GM19463 (cell line): ENCODE results near the gene BAZ1A.

ENCODE experiments used
- ATAC-seq: cut with Tn5 transposase; IDR thresholded peaks from one replicate; pipeline ENCODE4 v1.9.1; 2021; ENCODE audit warnings: mild to moderate bottlenecking, moderate library complexity; ENCODE audit not compliant: unreplicated experiment

Gene BAZ1A

GRCh38 chr14:34875031-34875922 lies at the start of gene BAZ1A:
Gene BAZ1A (minus strand): TSS chr14:34875360. CDS start chr14:34874604, 756 bp downstream.
- ATAC-seq: peak; percentile 28

GRCh38 chr14:34920339-34920738 lies 45.2 kb upstream of the BAZ1A start:
- no peak for ATAC-seq

GRCh38 chr14:34913619-34914018 lies 38.5 kb upstream of the BAZ1A start:
- no peak for ATAC-seq

GRCh38 chr14:34912966-34913365 lies 37.8 kb upstream of the BAZ1A start:
- no peak for ATAC-seq

- ATAC-seq: no peak
Observed at GRCh38 chr14:34912182-34912581, 37.0 kb upstream of the BAZ1A start.

GRCh38 chr14:34911209-34912150 lies 36.3 kb upstream of the BAZ1A start:
- no peak for ATAC-seq

- ATAC-seq: no peak
Observed at GRCh38 chr14:34906287-34906686, 31.1 kb upstream of the BAZ1A start.

- ATAC-seq: no peak
Observed at GRCh38 chr14:34895277-34895676, 20.1 kb upstream of the BAZ1A start.

GRCh38 chr14:34890937-34891336 lies 15.8 kb upstream of the BAZ1A start:
- ATAC-seq: no peak

GRCh38 chr14:34888186-34888585 lies 13.0 kb upstream of the BAZ1A start:
- no peak for ATAC-seq

- ATAC-seq: no peak
Observed at GRCh38 chr14:34883954-34884353, 8.8 kb upstream of the BAZ1A start.

- peak; percentile 25 for ATAC-seq
Observed at GRCh38 chr14:34874386-34875030, 652 bp downstream of the BAZ1A start.

GRCh38 chr14:34873589-34874385 lies 1.4 kb downstream of the BAZ1A start:
- ATAC-seq: peak; percentile 53

GRCh38 chr14:34872822-34873588 lies 2.2 kb downstream of the BAZ1A start:
- peak; percentile 1 for ATAC-seq

- ATAC-seq: no peak
Observed at GRCh38 chr14:34867199-34867598, 8.0 kb downstream of the BAZ1A start.

GRCh38 chr14:34865889-34866574 lies 9.1 kb downstream of the BAZ1A start:
- no peak for ATAC-seq

- no peak for ATAC-seq
Observed at GRCh38 chr14:34863844-34864243, 11.3 kb downstream of the BAZ1A start.

GRCh38 chr14:34858765-34859164 lies 16.4 kb downstream of the BAZ1A start:
- ATAC-seq: no peak
